NCI-H526 (cell line): ENCODE data around the gene ELF5.

Experiments
- DNase-seq, 2 experiments: peaks; one replicate each; lab custom pipeline; 2025; lab: John Stamatoyannopoulos, UW

The ELF5 gene

GRCh38 chr11:34513682-34514449 lies at the start of gene ELF5:
ELF5 (minus strand) TSS chr11:34513794; CDS start chr11:34505749, 8,045 bp downstream.
- DNase-seq, result no peak

DNA sequence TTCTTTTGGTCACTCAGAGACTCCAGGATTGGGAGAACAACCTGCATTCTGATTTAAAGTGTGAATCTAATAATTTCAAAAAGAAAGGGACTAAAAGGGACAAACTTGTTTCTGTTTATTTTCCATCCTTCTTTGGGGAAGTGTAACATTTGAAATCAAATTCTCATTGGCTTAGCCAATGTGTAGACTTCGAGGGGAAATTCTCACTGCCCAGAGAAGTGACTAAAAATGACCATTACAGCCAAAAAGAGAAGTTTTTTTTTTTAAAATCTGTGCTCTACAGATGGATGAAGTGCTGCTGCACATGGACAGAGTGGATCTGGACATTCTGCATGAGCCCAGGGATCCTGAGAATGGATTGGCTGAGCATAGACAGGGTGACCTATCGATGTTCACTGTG lies 49.4 kb upstream of the ELF5 start:
- no peak for DNase-seq

DNA sequence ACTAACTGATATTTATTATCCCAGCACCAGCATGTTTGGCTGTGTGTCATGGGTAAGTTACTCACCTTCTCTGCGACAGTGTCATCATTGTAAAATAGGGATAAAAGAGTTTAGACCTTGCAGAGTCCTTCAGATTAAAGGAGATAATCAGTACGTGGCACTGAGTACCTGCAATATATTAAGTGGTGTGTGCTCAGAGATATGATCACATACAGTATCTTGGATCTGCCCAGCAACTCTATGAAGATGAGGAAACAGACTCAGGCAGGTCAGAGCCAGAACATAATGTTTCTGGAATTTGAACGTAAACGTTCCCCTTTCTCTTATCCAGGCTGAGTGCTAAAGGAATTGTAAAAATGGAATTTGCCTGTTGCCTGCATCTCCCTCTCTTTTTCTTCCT lies 46.9 kb upstream of the ELF5 start:
- DNase-seq, result no peak

DNA sequence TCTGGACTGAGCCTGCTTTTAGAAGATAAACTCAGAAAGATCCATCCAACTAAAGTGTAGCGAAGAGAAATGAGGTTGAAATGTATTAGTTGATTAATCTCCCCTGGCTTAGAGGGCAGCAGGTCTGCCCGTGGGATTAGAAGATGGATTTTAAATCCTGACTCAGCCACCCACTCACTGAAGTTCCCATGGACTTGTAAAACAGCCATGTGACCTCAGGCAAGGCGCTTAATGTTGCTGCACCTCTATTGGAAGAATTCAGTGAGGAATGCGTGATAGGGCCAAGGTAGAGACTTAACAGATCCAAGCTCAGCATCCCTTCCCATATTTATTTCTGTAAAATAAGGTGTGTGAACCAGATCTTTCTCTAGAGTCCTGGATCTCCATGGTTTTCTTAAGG lies 45.1 kb upstream of the ELF5 start:
- no peak for DNase-seq

GRCh38 chr11:34558211-34558610 lies 44.6 kb upstream of the ELF5 start:
- no peak for DNase-seq

GRCh38 chr11:34552270-34552669 lies 38.7 kb upstream of the ELF5 start:
- DNase-seq, result no peak

GRCh38 chr11:34549271-34549670 lies 35.7 kb upstream of the ELF5 start:
- no peak for DNase-seq

DNA sequence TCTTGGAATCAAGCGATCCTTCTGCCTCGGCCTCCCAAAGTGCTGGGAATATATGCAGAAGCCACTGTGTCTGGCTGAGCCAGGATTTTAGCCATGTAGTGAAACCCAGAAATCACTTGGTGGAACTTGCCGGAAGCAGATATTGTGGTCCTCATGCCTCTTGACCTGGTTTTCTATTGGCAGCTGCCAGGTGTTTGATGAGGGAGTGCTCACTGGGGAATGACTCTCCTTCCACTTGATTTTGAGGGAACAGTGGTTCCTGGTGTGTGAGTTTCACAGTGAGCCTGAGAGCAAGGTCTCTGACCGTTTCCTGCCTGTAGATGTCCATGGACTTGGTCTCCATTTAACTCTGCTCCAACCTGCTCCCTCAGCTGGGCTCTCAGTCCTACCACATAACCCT lies 34.7 kb upstream of the ELF5 start:
- no peak for DNase-seq

GRCh38 chr11:34546511-34547209 lies 33.1 kb upstream of the ELF5 start:
- no peak for DNase-seq

DNA sequence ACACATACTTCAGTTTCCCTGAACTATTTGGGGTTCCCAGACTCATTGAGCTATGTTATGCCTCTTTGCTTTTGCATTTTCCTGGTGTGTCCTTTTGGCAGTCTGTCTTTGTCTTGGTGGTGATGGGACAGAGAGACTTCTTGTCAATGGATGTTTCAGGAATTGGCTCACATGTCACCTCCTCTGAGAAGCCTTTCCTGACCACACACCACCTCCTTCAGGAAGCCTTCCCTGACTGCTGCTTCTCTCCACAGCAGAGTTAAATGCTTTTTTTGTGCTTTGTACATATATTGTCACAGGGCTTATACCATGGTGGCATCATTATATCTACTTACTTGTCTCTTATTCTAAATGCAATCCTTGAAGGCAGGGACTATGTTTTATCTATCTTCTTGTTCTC lies 28.5 kb upstream of the ELF5 start:
- no peak for DNase-seq

DNA sequence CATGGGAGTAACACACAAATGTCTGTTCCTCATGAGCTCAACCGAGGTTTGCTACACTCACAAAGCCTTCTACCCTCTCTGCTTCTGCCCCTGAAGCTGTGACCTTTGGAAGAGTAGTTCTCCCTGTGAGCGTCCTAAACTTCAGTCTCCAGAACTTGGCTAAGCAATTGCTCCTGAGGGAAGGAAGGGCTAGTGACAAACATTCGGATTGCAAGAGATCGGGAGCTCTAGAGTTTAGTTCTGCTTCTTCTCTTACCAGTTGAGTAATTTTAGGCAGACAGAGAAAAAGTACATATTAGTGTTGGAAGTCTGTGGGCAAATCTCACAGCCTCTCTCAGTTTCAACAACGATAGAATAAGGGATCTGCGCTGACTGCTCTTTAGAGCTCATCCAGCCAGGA lies 27.3 kb upstream of the ELF5 start:
- DNase-seq, result no peak

DNA sequence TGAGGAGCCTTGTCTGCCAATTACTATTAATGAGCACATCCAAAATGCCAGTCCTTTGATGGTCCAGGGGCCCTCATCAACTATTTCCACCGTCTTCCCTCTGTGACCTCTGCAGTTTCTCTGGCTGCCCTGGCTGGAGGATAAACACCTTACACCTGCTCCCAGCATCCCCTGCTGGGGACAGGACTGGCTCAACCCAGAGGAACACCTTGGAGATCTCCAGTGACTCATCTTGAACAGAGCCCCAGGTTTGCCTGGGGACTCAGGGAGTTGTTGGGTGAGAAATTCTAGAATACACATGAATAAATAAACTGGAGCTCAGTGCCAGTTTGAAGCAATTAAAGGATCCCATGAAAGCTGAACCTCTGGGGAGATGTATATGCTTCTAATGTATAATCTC lies 24.0 kb upstream of the ELF5 start:
- no peak for DNase-seq

GRCh38 chr11:34536056-34536455 lies 22.5 kb upstream of the ELF5 start:
- DNase-seq, result no peak

DNA sequence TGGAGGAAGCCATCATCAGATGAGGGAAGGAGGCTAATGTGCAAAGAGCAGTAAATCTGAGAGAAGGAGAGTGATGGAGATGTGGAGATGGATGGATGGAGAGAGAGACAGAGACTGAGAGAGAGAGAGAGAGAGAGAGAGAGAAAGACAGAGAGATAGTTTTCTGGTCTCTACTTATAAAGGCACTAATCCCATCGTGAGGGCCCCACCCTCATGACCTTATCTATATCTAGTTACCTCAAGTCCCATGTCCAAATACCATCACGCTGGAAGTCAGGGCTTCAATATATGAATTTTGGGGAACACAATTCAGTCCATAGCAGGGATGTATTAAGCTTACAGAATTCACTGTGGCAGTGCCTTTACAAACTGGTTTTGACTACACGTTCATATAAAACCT lies 21.2 kb upstream of the ELF5 start:
- DNase-seq, result no peak

DNA sequence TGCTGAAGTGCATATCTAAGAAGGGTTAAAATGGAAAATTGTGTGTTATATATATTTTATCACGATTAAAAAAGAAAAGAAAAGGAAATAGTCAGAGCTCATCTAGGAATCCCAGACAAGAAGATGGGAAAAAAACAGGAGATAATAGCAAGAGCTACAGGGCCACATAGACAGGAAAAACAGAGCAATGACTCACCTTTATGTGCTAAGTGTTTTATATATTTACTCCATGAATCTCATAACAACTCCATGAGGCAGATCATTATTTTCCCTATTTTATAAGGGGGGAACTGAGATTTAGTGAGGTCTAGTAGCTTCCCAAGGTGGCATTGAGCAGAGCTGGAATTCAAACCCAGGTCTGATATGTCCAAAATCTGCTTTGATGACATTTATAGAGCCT lies 18.1 kb upstream of the ELF5 start:
- no peak for DNase-seq

DNA sequence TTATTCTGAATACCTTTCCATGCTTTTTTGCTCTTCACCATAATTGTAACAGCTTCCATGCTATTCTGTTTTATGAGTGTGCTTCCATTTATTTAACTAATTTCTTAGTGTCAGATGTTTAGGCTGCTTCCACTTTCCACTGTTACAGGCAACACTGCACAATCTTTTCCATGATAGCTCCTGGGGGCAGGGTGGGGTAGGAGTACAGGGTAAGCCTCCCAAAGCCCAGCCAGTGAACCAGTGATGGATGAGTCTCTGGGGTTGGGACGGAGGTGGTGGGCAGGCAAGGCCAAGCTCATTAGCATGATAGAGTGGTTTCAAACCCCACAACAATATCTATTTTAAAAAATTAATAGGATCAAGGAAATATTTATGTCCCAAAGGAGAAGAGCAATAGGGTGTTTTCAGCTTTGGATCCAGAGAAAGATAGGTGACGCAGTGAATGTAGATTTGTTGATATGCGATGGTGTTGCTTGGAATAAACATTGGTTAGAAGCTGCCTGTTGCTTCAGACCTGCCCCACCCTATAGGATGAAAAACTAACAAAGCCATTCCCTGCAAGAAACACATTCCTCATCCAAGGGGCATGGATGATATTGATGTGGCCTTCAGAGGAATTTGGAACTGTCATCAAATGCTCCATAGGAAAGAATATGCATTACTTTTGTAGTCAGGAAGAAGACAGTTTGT lies 17.1 kb upstream of the ELF5 start:
- DNase-seq, result no peak

- DNase-seq, result no peak
Measured at GRCh38 chr11:34529643-34530042, 16.0 kb upstream of the ELF5 start.

DNA sequence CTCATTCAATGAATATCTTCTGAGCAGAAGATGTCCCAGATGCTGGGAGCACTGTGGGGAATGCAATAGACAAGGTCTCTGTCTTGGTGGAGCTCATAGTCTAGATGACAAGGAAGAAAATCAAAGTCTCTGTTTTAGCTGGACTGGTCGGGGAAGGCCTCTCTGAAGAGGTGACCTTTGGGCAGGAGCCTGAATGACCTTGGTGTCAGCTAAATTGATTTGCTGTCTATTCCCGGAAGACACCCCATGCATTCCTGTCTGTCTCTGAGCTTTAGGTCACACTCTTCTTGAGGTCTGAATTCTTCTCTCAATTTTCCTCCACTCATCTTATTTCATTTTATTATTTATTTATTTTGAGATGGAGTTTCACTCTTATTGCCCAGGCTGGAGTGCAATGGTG lies 14.5 kb upstream of the ELF5 start:
- no peak for DNase-seq

DNA sequence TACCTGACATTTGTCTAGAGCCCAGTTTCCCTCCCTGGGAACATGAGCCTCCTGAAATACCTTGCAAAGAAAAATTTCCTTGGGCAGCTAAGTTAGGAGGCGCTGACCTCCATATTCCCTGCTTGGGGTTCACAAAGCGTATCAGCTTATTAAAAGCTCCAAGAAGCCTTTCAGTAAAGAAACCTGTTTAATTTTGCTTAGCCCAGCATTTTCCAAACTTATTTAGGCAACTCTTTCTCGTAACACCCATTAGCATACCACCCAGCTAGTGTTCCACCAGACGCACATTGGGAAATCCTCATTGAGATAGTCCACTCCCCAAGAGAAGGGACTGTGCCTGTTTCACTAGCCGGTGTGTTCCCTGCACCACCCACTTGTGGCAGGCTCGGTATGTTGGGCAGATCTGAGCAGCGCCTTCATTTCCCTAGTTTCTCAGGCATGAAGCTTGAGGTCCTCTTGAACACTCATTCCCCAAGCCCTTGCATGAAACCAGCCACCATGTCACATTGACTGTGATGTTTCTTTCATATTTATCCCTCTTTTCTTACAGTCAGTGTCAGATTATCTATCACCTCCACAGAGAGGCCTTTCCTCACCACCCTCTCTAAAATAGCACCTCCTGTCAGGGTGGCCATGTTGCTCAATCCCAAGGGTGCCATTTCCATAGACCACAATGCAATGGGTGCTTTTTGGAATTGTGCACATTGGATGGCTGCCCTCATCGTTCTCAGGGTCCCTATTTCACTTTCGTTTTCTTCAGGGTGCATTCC lies 12.5 kb upstream of the ELF5 start:
- no peak for DNase-seq

DNA sequence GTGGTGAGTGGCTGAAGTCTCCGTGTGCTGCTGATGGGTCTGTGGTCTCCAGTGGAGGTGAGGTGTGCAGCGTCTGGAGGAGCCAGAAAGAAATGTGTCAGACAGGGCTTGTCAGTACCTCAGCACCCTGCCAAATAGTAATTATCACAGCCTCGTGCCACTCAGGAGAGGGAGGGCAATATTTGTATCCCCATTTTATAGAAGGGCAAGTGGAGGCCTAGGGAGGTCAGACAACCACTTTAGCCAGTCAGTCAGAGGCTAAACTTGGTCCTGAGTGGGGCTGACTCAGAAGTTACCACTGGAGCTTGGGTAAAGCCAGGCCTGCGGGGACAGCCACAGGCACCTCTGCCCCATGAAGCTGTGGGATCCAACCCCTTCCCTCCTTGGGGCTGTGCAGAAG lies 11.5 kb upstream of the ELF5 start:
- no peak for DNase-seq

- no peak for DNase-seq
Measured at GRCh38 chr11:34524696-34525095, 11.1 kb upstream of the ELF5 start.

GRCh38 chr11:34523053-34523452 lies 9.5 kb upstream of the ELF5 start:
- no peak for DNase-seq
